Lower leg skin (tissue), 4 donors: ENCODE results near the gene DAAM1. TPM values are rescaled to one million over a fixed set of nuclear protein-coding genes. Genes with fewer than 3 reads are reported as not detected.

ENCODE experiments used
- DNase-seq, 2 donors: peaks; one replicate each; pipeline ENCODE4 v3.0.0-alpha.2; 2019; ENCODE audit warnings: low spot score in 2 of 2
- H3K4me3 ChIP-seq: fragments of 200-600 bp; sonication (generic); 2 replicates; pipeline ENCODE4 v1.5.1; 2017; ENCODE audit warnings: mild to moderate bottlenecking, low read depth; ENCODE audit not compliant: poor library complexity, severe bottlenecking
- CTCF ChIP-seq, 3 donors: fragments of 450-650 bp; IDR thresholded peaks; one replicate each; pipeline ENCODE4 v1.5.1; 2016; ENCODE audit warnings: antibody characterized with exemption in 3 of 3, mild to moderate bottlenecking in 3 of 3, moderate library complexity in 2 of 3
- POLR2A ChIP-seq, 2 donors: fragments of 450-650 bp; IDR thresholded peaks; one replicate each; pipeline ENCODE4 v1.6.1; 2016 to 2017; ENCODE audit warnings: antibody characterized with exemption in 2 of 2, mild to moderate bottlenecking in 1 of 2, moderate library complexity in 1 of 2
- WGBS, 2 donors: methylation state at CpG; one replicate each; pipeline ENCODE4 v1.1.5; 2018; 5-methylcytosine and 5-hydroxymethylcytosine counted together
- intact Hi-C: fragments of 100-400 bp; cut with DNase I; formaldehyde crosslinking; loops from one replicate; pipeline ENCODE4 v1.15.0; 2023; ENCODE audit warnings: low total_unique reads
- total RNA-seq, 4 donors: library from RNA; depleted of rRNA; stranded (reverse); fragments of >200 nt; gene quantifications; one replicate each; pipeline ENCODE4 v1.1.0, GENCODE V29; 2016

DAAM1 gene
- total RNA-seq, 4 donors from 2014 or later, result 155 to 194 (median 183) TPM

GRCh38 chr14:59182641-59183040 lies 5.8 kb upstream of the DAAM1 start:
- intact Hi-C loops, result no loop called here

GRCh38 chr14:59183150-59183549 lies 5.3 kb upstream of the DAAM1 start:
- TF ChIP-seq CTCF (IDR thresholded peaks at IDR 0.05), result no peak
- intact Hi-C loops, result no loop called here
- no peak for DNase-seq
- no peak overlapping the region for H3K4me3 ChIP-seq

More at GRCh38 chr14:59182641-59183040, 5.8 kb upstream of the DAAM1 start:
- H3K4me3 ChIP-seq, result no peak overlapping the region
- 80 to 94% methylated on average over 5 of the region's 5 CpGs for WGBS, 2 donors
- TF ChIP-seq POLR2A (IDR thresholded peaks at IDR 0.05) (no peak), CTCF (IDR thresholded peaks at IDR 0.05) (no peak)
- DNase-seq, result no peak

- H3K4me3 ChIP-seq, result no peak overlapping the region
- TF ChIP-seq CTCF (IDR thresholded peaks at IDR 0.05) (no peak), POLR2A (IDR thresholded peaks at IDR 0.05) (no peak)
- no peak for DNase-seq
- intact Hi-C loops, result no loop called here
- WGBS, 2 donors, result 64 to 66% methylated on average over 3 of the region's 3 CpGs
These were observed 4.1 kb upstream of the DAAM1 start for GRCh38 chr14:59184396-59184795.

GRCh38 chr14:59185676-59186075 lies 2.8 kb upstream of the DAAM1 start:
- DNase-seq, result no peak
- no peak for TF ChIP-seq POLR2A (IDR thresholded peaks at IDR 0.05)
- no peak for TF ChIP-seq CTCF (IDR thresholded peaks at IDR 0.05)
- 68 to 75% methylated on average over 2 of the region's 2 CpGs for WGBS, 2 donors
- intact Hi-C loops, result no loop called here
- no peak overlapping the region for H3K4me3 ChIP-seq

GRCh38 chr14:59186306-59186705 lies 2.2 kb upstream of the DAAM1 start:
- no peak for DNase-seq
- no peak overlapping the region for H3K4me3 ChIP-seq
- intact Hi-C loops, result no loop called here
- no peak for TF ChIP-seq CTCF (IDR thresholded peaks at IDR 0.05)
- no peak for TF ChIP-seq POLR2A (IDR thresholded peaks at IDR 0.05)

GRCh38 chr14:59187118-59187517 lies 1.3 kb upstream of the DAAM1 start:
- intact Hi-C loops, result no loop called here
- DNase-seq, result no peak
- 54 to 56% methylated on average over 4 of the region's 4 CpGs for WGBS, 2 donors

More at GRCh38 chr14:59187118-59187517, 1.3 kb upstream of the DAAM1 start:
- H3K4me3 ChIP-seq, result no peak overlapping the region
- no peak for TF ChIP-seq POLR2A (IDR thresholded peaks at IDR 0.05)
- TF ChIP-seq CTCF (IDR thresholded peaks at IDR 0.05), result no peak
